DMS53 treated with DMSO at 0.1 percent for 48 hours (cell line): ENCODE measurements around the gene AP3S1.
A peak's percentile ranks its signal among the peaks of the same experiment; 100 is the strongest.
"Not testable (repeated sequence)": the region's sequence is repeated elsewhere in the genome, so short reads cannot be mapped to it uniquely, and the experiment has no call there.

Experiments used
- DNase-seq: peaks from one replicate; lab custom pipeline; 2025; ENCODE audit not compliant: unreplicated experiment; lab: John Stamatoyannopoulos, UW

The AP3S1 gene

DNA sequence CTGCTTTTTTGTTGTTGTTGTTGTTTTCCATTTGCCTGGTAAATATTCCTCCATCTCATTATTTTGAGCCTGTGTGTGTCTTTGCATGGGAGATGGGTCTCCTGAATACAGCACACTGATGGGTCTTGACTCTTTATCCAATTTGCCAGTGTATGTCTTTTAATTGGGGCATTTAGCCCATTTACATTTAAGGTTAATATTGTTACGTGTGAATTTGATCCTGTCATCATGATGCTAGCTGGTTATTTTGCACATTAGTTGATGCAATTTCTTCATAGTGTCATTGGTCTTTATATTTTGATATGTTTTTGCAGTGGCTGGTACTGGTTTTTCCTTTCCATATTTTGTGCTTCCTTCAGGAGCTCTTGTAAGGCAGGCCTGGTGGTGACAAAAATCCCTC, 16.8 kb upstream of the AP3S1 start:
- DNase-seq: not testable (repeated sequence)

GRCh38 chr5:115825948-115826347, 15.8 kb upstream of the AP3S1 start:
- no peak for DNase-seq

DNA sequence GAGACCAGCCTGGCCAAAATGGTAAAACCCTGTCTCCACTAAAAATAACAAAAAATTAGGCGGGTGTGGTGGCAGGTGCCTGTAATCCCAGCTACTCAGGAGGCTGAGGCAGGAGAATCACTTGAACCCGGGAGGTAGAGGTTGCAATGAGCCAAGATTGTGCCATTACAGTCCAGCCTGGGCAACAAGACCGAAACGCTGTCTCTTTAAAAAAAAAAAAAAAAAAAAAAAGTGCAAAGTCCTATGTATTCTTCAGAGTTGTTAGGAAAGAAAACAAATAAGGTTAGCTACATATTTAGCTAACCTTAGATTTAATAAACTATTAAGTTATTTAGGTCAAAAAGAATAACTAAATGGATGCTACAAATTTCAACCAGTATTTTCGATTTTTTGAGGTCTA, 11.8 kb upstream of the AP3S1 start:
- no peak for DNase-seq

- DNase-seq: peak; percentile 57
These were observed 10.5 kb upstream of the AP3S1 start for GRCh38 chr5:115831163-115831768.

- no peak for DNase-seq
These were observed 6.3 kb upstream of the AP3S1 start for GRCh38 chr5:115835481-115835880.

DNA sequence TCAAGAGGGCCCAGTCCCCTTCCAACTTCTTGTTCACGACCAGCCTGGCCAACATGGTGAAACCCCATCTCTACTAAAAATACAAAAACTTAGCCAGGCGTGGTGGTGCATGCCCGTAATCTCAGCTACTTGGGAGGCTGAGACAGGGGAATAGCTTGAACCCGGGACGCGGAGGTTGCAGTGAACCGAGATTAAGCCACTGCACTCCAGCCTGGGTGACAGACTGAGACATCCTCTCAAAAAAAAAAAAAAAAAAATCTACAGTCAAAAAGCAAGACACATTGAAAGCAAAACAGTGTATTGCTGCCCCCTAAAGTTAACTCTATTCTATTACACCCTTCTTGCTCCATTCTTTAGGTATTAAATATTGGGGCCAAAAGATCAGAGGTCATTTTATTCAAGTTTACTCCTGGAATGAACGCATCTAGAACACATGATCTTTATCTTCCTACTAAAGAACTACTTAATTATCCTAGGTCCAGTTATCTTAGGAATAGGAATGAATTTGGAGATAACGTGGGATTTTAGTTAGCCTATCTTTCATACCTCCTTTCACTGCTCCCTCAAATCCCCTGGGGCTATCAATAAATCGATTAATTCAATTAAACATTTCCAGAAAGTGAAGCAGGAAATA, 2.7 kb upstream of the AP3S1 start:
- DNase-seq: peak; percentile 63

- no peak for DNase-seq
These were observed 862 bp upstream of the AP3S1 start for GRCh38 chr5:115840873-115841272.

DNA sequence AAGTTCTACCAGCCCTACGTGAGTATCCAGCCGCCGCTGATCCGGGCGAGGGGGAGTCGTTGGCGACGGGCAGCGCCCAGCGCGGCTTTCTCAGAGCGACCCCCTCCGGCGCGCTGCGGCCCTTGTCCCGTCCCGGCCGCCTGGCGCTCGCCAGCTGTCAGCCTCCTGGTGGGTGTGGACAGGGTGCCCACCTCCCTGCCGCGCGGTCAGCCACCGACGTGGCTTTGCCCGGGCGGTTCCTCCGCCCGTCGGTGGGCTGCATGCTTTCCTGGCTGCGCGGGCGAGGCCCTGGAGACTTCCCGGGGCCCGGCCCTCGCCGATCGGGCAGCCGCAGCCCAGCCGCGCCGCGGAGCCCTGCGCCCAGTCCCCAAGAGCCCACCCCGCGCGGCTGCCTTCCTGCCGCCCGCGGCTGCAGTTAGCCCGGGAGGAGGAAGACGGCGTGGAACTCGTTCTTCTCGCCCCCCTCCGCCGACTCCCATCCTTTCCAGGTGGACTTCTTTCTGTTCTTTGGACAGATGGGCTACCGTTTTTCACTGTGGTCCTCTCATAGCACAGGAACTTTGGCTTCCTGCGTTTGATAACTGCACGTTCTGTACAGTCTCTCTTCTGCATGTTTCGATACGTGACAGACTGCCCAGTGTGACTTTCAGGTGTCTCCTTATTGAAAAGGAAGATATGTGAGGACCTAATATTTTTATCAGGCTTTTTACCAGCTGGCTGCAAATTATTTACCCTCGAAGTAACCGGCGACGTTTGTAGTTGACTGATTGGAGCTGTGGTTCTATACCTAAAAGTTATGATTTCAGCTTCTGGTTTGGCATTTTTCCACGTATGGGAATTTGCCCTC, 577 bp downstream of the AP3S1 start:
- DNase-seq: peak; percentile 48

- no peak for DNase-seq
These were observed 1.2 kb downstream of the AP3S1 start for GRCh38 chr5:115842952-115843351.

DNA sequence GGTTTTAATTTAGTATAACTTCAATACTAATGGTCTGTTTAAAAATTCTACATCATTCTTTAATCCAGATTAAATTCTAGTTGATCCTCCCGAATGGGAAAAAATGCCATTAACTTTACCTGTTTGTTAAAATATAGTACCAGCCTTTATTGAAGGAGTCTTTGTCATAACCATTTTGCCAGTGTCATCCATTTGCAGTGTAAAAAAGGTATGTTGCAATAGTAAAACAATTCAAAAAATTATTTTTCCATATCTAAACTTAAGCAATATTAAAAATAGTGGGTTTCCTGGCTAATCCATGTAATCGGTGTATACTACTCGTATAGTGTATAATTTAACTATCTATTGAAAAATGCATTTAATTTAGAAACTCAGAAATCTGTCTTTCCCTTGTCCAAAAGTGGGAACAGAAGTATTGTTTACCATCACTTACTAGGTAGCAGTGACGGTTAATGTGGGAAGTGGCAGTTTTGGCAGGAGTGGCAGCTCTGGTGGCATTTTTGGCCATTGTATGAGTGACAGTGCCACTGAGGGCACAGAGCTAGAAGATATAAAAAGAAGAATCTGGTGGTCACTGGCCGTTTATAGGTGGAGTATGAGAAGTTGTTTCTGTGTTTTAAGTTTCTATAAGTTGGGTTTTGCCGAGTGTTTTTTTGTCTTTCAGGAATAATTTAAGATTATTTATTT, 1.9 kb downstream of the AP3S1 start:
- no peak for DNase-seq

GRCh38 chr5:115844321-115844817, 2.6 kb downstream of the AP3S1 start:
- DNase-seq: no peak

GRCh38 chr5:115847290-115847689, 5.6 kb downstream of the AP3S1 start:
- DNase-seq: no peak

DNA sequence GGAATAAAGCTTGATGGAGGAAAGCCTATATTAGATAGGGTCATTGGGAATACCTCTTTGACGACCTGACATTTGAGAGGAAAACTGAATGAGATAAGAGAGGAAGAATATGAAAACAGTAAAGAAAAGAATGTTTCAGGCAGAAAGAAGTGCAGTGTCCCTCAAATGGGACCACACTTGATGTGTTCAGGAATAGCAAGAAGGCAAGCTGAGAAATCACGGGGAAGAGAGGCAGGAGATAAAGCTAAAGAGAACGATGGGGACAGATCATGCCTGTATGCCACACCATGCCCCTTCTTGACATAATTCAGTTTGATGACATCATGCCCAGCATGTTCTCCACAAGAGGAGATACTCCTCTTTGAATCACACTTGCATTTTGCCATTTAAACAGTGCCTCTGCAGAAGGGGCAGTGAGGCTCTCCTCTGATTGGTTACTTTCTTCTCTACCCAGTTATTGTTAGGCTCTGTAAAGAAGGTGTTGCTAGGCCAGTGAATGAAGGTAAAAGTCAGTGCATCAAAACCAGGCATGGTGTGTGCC, 7.6 kb downstream of the AP3S1 start:
- DNase-seq: no peak

DNA sequence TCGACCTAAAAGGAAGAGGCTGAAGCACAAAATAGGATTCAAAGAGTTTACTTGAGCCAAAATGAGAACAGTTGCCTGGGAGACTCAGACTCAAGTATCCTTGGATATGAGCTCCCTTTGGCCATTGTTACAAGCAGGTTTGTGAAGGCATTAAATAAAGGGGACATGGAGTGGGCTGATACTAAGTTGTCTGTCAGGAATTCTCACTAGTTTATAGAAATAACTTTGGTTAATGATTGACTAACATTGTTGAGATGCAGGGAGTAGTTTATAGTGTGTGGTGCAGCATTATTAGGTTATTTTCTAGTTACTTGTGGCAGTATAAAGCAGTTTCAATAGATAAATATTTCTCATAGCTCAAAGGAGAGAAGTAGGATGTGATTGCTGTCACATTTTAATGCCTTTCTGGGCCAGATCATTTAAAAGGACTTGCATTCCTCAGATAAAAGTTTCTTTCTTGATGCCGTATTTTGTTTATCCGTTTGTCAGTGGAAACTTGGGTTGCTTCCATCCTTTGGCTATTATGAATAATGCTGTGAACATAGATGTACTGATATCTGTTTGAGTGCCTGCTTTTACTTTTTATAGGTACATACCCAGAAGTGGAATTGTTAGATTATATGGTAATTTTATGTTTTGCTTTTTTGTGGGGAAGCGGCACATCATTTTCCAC, 9.1 kb downstream of the AP3S1 start:
- DNase-seq: peak; percentile 37

- DNase-seq: no peak
These were observed 12.4 kb downstream of the AP3S1 start for GRCh38 chr5:115854139-115854538.

- no peak for DNase-seq
These were observed 14.2 kb downstream of the AP3S1 start for GRCh38 chr5:115855959-115856358.

GRCh38 chr5:115857057-115857479, 15.3 kb downstream of the AP3S1 start:
- DNase-seq: no peak

DNA sequence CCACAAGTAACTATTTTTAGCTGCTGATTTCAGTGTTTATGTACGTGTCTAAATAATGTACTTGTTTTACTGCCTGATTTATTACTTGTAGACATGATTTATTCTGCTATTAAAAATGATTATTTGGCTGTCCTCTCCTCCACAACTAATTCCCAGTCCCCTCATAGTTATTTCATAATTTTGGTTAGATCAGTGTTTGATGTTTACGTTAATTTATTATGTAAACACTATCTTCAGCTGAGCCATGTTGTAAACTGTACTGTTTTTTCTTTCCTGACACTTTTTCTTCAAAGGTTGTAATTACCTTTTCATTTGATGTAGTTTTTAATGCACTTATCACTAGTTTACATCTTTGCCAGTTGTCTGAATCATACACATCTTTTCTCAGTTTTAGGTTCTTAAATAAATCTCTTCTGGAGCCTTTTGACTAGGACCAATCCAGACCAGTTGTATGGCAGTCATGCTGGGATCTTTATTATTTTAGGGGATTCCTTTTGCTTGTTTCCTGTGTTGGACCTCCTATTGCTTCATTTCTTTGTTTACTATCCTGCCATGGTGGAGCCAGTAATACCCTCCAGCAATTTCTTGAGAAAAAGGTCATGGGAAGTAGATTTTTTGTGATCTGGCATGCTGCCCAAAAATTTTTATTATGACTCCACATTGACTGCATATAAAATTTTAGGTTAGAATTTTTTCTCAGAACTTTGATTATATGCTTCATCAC, 16.1 kb downstream of the AP3S1 start:
- no peak for DNase-seq

GRCh38 chr5:115858396-115858795, 16.7 kb downstream of the AP3S1 start:
- DNase-seq: no peak

DNA sequence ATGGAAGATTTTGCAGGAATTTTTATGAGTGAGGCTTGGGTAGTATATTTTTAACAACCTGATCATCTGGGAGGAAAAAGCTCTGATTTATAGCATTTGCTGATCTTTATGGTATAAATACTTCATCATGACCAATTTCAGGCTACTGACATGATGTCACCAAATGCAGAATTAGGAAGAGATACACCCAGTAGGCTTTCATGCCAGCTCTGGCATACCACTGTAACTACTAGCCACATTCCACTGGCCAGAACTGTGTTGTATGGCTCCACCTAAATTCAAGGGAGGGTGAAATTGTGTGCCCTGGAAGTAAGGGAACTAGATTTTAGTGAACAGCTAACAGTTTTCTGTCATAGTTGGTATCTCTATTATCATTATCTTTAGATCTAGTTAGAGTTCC, 17.6 kb downstream of the AP3S1 start:
- no peak for DNase-seq
